ENCODE data around the gene TMEM178B.

Gene TMEM178B

GRCh38 chr7:141184532-141185190 is 110.8 kb downstream of the TMEM178B start:
- no peak overlapping the region for H3K4me3 ChIP-seq (ENCODE audit: low read depth in 1 of 2, low read length in 1 of 2)
- TF ChIP-seq, protein P1, sequence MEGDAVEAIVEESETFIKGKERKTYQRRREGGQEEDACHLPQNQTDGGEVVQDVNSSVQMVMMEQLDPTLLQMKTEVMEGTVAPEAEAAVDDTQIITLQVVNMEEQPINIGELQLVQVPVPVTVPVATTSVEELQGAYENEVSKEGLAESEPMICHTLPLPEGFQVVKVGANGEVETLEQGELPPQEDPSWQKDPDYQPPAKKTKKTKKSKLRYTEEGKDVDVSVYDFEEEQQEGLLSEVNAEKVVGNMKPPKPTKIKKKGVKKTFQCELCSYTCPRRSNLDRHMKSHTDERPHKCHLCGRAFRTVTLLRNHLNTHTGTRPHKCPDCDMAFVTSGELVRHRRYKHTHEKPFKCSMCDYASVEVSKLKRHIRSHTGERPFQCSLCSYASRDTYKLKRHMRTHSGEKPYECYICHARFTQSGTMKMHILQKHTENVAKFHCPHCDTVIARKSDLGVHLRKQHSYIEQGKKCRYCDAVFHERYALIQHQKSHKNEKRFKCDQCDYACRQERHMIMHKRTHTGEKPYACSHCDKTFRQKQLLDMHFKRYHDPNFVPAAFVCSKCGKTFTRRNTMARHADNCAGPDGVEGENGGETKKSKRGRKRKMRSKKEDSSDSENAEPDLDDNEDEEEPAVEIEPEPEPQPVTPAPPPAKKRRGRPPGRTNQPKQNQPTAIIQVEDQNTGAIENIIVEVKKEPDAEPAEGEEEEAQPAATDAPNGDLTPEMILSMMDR (IDR thresholded peaks at IDR 0.05) = no peak
- no peaks in the 10 kb centered on the region for H3K4me1 ChIP-seq (ENCODE audit: control insufficient read depth in 1 of 2, insufficient read depth in 1 of 2, low read depth in 1 of 2, low read length in 1 of 2)
- no peaks in the 10 kb centered on the region for H3K9me3 ChIP-seq
- H3K27ac ChIP-seq = no peak overlapping the region
- H3K27me3 ChIP-seq = no peaks in the 10 kb centered on the region
- no peaks in the 10 kb centered on the region for H3K36me3 ChIP-seq

DNA sequence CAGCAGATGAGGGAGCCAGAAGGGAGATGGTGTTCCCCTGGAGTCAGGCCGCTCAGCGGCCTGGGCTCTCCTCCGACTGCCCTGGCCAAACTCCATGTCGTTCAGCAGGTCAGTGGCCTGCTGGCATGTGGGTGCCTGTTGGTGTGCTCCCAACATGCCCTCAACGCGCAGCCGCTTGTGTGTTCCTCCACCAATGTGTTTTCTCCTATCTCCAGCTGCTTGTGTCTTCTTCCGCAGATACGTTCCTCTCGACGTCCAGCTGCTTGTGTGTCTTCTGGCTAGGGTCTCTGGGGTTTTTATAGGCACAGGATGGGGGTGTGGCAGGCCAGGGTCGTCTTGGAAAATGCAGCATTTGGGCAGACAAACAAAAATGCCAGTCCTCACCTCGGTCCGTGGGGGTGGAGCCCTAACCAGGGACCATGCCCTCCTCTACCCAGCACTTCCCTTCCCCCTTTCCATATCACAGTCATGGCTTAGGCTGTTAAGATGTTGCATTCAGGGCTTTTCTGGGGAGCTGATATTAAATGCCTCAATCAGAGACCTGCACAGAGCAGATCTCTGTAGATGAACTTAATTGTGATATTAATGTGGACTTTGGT is 111.6 kb downstream of the TMEM178B start:
- TF ChIP-seq, protein P1 (IDR thresholded peaks at IDR 0.05) = no peak
- Histone ChIP-seq H3K36me3 (no peaks in the 10 kb centered on the region), H3K27ac (no peak overlapping the region), H3K4me1 (ENCODE audit: control insufficient read depth in 1 of 2, insufficient read depth in 1 of 2, low read depth in 1 of 2, low read length in 1 of 2) (no peaks in the 10 kb centered on the region), H3K4me3 (ENCODE audit: low read depth in 1 of 2, low read length in 1 of 2) (no peak overlapping the region), H3K9me3 (no peaks in the 10 kb centered on the region), H3K27me3 (no peaks in the 10 kb centered on the region)

GRCh38 chr7:141189231-141189630 is 115.4 kb downstream of the TMEM178B start:
- no peak overlapping the region for H3K27ac ChIP-seq
- H3K4me3 ChIP-seq (ENCODE audit: low read depth in 1 of 2, low read length in 1 of 2) = no peak overlapping the region
- H3K36me3 ChIP-seq = no peaks in the 10 kb centered on the region
- no peaks in the 10 kb centered on the region for H3K9me3 ChIP-seq
- H3K27me3 ChIP-seq = no peaks in the 10 kb centered on the region
- H3K4me1 ChIP-seq (ENCODE audit: control insufficient read depth in 1 of 2, insufficient read depth in 1 of 2, low read depth in 1 of 2, low read length in 1 of 2) = no peaks in the 10 kb centered on the region
- TF ChIP-seq, protein P1 (IDR thresholded peaks at IDR 0.05) = no peak

DNA sequence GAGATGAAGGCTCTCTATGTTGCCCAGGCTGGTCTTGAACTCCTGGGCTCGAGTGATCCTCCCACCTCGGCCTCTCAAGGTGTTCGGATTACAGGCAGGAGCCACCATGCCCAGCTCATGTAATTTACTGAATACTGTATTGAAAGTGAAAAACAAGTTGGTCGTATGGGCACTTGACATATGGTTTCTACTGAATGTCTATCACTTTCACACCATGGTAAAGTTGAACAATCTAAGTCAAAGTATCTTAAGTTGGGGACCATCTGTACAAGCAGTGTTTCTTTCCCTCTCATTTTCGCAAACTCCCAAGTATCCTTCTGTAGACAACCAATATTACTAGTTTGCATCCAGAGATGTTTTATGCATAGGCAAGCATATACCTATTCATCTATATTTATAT is 116.6 kb downstream of the TMEM178B start:
- Histone ChIP-seq H3K36me3 (no peaks in the 10 kb centered on the region), H3K9me3 (no peaks in the 10 kb centered on the region), H3K27ac (no peak overlapping the region), H3K27me3 (no peaks in the 10 kb centered on the region), H3K4me3 (ENCODE audit: low read depth in 1 of 2, low read length in 1 of 2) (no peak overlapping the region), H3K4me1 (ENCODE audit: control insufficient read depth in 1 of 2, insufficient read depth in 1 of 2, low read depth in 1 of 2, low read length in 1 of 2) (no peaks in the 10 kb centered on the region)
- TF ChIP-seq, protein P1 (IDR thresholded peaks at IDR 0.05) = no peak

- Histone ChIP-seq H3K27me3 (no peaks in the 10 kb centered on the region), H3K27ac (no peak overlapping the region), H3K36me3 (no peaks in the 10 kb centered on the region), H3K4me1 (ENCODE audit: control insufficient read depth in 1 of 2, insufficient read depth in 1 of 2, low read depth in 1 of 2, low read length in 1 of 2) (no peaks in the 10 kb centered on the region), H3K4me3 (ENCODE audit: low read depth in 1 of 2, low read length in 1 of 2) (no peak overlapping the region), H3K9me3 (no peaks in the 10 kb centered on the region)
- TF ChIP-seq, protein P1 (IDR thresholded peaks at IDR 0.05) = no peak
Observed at GRCh38 chr7:141191277-141191676, 117.4 kb downstream of the TMEM178B start.

Data from neutrophil (primary cell).